Loucy (cell line): Measurements from ENCODE around the gene SLC35F3.

ENCODE experiments used
- EZH2phosphoT487 ChIP-seq: fragments of 200-600 bp; IDR thresholded peaks from 2 replicates; pipeline ENCODE4 v1.6.1; 2018; ENCODE audit warnings: antibody characterized with exemption, mild to moderate bottlenecking, moderate library complexity, borderline replicate concordance
- TF ChIP-seq, protein P1 (sequence below): fragments of 200-600 bp; sonication (generic); conservative IDR thresholded peaks from 2 replicates; pipeline ENCODE4 v1.5.1; 2014; ENCODE audit warnings: mild to moderate bottlenecking, antibody characterized with exemption, low read length

GRCh38 chr1:234219711-234220110 is 315.2 kb downstream of the SLC35F3 start:
- TF ChIP-seq, protein P1, sequence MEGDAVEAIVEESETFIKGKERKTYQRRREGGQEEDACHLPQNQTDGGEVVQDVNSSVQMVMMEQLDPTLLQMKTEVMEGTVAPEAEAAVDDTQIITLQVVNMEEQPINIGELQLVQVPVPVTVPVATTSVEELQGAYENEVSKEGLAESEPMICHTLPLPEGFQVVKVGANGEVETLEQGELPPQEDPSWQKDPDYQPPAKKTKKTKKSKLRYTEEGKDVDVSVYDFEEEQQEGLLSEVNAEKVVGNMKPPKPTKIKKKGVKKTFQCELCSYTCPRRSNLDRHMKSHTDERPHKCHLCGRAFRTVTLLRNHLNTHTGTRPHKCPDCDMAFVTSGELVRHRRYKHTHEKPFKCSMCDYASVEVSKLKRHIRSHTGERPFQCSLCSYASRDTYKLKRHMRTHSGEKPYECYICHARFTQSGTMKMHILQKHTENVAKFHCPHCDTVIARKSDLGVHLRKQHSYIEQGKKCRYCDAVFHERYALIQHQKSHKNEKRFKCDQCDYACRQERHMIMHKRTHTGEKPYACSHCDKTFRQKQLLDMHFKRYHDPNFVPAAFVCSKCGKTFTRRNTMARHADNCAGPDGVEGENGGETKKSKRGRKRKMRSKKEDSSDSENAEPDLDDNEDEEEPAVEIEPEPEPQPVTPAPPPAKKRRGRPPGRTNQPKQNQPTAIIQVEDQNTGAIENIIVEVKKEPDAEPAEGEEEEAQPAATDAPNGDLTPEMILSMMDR = no peak
- no peak for TF ChIP-seq EZH2phosphoT487
